Endothelial cell (in vitro differentiated cells): ENCODE results near the gene CACNB2. TPM values are rescaled to one million over a fixed set of nuclear protein-coding genes. Genes with fewer than 3 reads are reported as not detected.

Experiments used
- DNase-seq: peaks from one replicate; pipeline ENCODE4 v3.0.0; 2021; ENCODE audit warnings: low spot score
- H3K27ac Mint-ChIP-seq: one replicate; pipeline ENCODE4 v1.8.0; 2021; ENCODE audit warnings: mixed read lengths, inconsistent platforms; ENCODE audit not compliant: unreplicated experiment
- H3K27me3 Mint-ChIP-seq: one replicate; pipeline ENCODE4 v1.8.0; 2021; ENCODE audit warnings: mild to moderate bottlenecking, moderate library complexity, mixed read lengths, inconsistent platforms; ENCODE audit not compliant: unreplicated experiment
- H3K36me3 Mint-ChIP-seq: one replicate; pipeline ENCODE4 v1.8.0; 2021; ENCODE audit warnings: mild to moderate bottlenecking, low read depth, mixed read lengths, inconsistent platforms; ENCODE audit not compliant: unreplicated experiment
- H3K4me1 Mint-ChIP-seq: one replicate; pipeline ENCODE4 v1.8.0; 2021; ENCODE audit warnings: mild to moderate bottlenecking, mixed read lengths, inconsistent platforms; ENCODE audit not compliant: unreplicated experiment
- H3K4me3 Mint-ChIP-seq: one replicate; pipeline ENCODE4 v1.8.0; 2021; ENCODE audit warnings: mild to moderate bottlenecking, mixed read lengths, inconsistent platforms; ENCODE audit not compliant: unreplicated experiment
- H3K9me3 Mint-ChIP-seq: one replicate; pipeline ENCODE4 v1.8.0; 2021; ENCODE audit warnings: mixed read lengths, inconsistent platforms; ENCODE audit not compliant: unreplicated experiment
- CTCF ChIP-seq: fragments of 200-600 bp; sonication (generic); IDR thresholded peaks from one replicate; pipeline ENCODE4 v1.5.0; 2021; ENCODE audit warnings: antibody characterized with exemption; ENCODE audit not compliant: unreplicated experiment
- total RNA-seq: library from RNA; stranded (reverse); fragmentation: NEBNext Ultra II Directional; extraction: Animal tissue kit (Norgen Biotek cat#: 25700); gene quantifications from one replicate; pipeline ENCODE4 v1.2.1, GENCODE V29; 2021; ENCODE audit not compliant: unreplicated experiment

CACNB2 gene
- total RNA-seq, 1 donor from 2014 or later: 1.5 TPM

DNA sequence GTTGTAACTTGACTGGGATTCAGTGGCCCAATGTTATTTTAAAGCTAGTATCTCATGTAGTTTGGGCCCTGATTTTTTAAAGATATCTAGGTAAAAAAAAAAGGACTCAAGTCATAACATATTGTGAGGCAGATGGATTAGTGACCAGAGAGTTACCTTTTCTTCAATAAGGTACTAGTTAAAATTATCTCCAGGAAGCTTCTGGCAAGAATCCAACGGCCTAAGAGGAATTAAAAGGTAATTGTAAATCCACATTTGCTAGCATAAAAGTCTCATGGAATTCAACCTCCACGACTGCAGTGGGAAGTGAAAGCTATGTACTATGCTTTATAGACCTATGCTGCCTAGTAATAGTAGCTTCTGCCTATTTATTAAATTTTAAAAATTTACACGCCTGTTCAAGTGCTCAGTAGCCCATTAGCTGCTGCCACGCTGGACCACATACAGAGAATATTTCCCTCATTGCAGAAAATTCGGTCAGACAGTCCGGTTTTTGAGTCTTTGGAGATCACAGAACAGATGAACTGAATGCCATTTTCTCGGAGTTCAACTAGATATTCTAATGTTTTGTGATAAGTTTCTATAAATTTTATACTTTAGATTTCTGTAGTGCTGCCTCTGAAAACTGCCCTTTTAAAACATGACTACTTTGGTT, 392.8 kb downstream of the CACNB2 start:
- Mint-ChIP-seq H3K4me3 (no peak overlapping the region), H3K27ac (no peak overlapping the region), H3K27me3 (no peaks in the 10 kb centered on the region), H3K9me3 (no peaks in the 10 kb centered on the region), H3K4me1 (no peaks in the 10 kb centered on the region), H3K36me3 (peaks cover 7% of the 10 kb centered on the region)
- TF ChIP-seq CTCF: no peak
- no peak for DNase-seq

- no peaks in the 10 kb centered on the region for H3K4me1 Mint-ChIP-seq
These were observed 393.7 kb downstream of the CACNB2 start for GRCh38 chr10:18533896-18534295.

DNA sequence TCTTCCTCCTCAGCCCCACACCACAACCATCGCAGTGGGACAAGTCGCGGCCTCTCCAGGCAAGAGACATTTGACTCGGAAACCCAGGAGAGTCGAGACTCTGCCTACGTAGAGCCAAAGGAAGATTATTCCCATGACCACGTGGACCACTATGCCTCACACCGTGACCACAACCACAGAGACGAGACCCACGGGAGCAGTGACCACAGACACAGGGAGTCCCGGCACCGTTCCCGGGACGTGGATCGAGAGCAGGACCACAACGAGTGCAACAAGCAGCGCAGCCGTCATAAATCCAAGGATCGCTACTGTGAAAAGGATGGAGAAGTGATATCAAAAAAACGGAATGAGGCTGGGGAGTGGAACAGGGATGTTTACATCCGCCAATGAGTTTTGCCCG, 399.1 kb downstream of the CACNB2 start:
- H3K36me3 Mint-ChIP-seq: peaks cover 4% of the 10 kb centered on the region
- TF ChIP-seq CTCF: no peak
- H3K4me1 Mint-ChIP-seq: no peaks in the 10 kb centered on the region
- no peak for DNase-seq
- no peaks in the 10 kb centered on the region for H3K27me3 Mint-ChIP-seq
- no peaks in the 10 kb centered on the region for H3K9me3 Mint-ChIP-seq
- H3K27ac Mint-ChIP-seq: no peak overlapping the region
- H3K4me3 Mint-ChIP-seq: no peak overlapping the region

More at GRCh38 chr10:18533896-18534295, 393.7 kb downstream of the CACNB2 start:
- H3K27ac Mint-ChIP-seq: no peak overlapping the region
- no peak overlapping the region for H3K4me3 Mint-ChIP-seq
- DNase-seq: no peak
- H3K36me3 Mint-ChIP-seq: peaks cover 7% of the 10 kb centered on the region
- no peaks in the 10 kb centered on the region for H3K9me3 Mint-ChIP-seq
- no peak for TF ChIP-seq CTCF
- no peaks in the 10 kb centered on the region for H3K27me3 Mint-ChIP-seq

DNA sequence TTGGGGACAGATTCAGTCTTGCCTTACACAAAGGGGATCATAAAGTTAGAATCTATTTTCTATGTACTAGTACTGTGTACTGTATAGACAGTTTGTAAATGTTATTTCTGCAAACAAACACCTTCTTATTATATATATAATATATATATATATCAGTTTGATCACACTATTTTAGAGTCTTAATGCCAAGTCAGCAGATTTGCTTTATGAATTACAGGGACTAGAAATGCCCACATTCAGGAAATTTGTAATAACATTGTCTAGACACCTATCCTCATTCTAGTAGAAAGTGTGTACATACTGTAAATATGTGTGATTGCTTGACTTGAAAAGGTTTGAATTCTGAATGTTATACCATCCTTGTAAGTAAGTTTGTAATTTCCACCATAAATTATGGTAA, 400.0 kb downstream of the CACNB2 start:
- H3K27ac Mint-ChIP-seq: no peak overlapping the region
- H3K9me3 Mint-ChIP-seq: no peaks in the 10 kb centered on the region
- no peak for DNase-seq
- no peak for TF ChIP-seq CTCF
- no peaks in the 10 kb centered on the region for H3K4me1 Mint-ChIP-seq
- H3K36me3 Mint-ChIP-seq: peaks cover 4% of the 10 kb centered on the region
- H3K27me3 Mint-ChIP-seq: no peaks in the 10 kb centered on the region
- H3K4me3 Mint-ChIP-seq: no peak overlapping the region

DNA sequence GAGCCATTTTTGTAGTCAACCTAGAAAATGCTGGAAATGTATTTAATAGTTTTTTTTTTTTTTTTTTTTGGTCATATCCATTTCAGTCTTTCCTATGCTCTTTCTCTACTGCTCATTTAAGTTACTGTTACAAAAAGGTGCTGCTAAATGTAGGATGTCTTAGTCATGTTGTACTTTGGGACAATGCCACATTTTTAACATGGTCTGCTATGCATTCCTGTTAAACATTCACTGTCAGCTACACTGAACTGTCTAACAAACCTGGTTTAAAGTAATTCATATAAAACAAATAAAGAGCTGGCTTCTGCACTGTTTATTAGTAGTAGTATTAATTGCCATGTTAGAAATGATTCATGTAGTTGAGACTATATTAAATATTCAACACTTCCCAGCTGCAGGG, 402.6 kb downstream of the CACNB2 start:
- Mint-ChIP-seq H3K4me1 (no peaks in the 10 kb centered on the region), H3K27me3 (no peaks in the 10 kb centered on the region), H3K4me3 (no peak overlapping the region), H3K27ac (no peak overlapping the region), H3K36me3 (peaks cover 4% of the 10 kb centered on the region), H3K9me3 (no peaks in the 10 kb centered on the region)
- no peak for DNase-seq
- no peak for TF ChIP-seq CTCF
